Sigmoid colon (tissue), 4 donors: Measurements from ENCODE around the gene AMMECR1.

Source experiments
- CTCF ChIP-seq, 4 experiments: fragments of 450-650 bp in 3 of 4; fragments of 200-600 bp in 1 of 4; IDR thresholded peaks; one replicate each; pipeline ENCODE4 v1.5.1; 2016 to 2019; ENCODE audit warnings: antibody characterized with exemption in 4 of 4, mild to moderate bottlenecking in 3 of 4, moderate library complexity in 2 of 4
- POLR2A ChIP-seq, 2 donors: fragments of 450-650 bp; IDR thresholded peaks; one replicate each; pipeline ENCODE4 v1.6.1; 2016; ENCODE audit warnings: antibody characterized with exemption in 2 of 2, mild to moderate bottlenecking in 2 of 2, moderate library complexity in 2 of 2
- POLR2AphosphoS5 ChIP-seq, 4 donors: sonication (generic); formaldehyde crosslinking; IDR thresholded peaks; one replicate each; pipeline ENCODE4 v1.6.1; 2017; ENCODE audit warnings: antibody characterized with exemption in 4 of 4

GRCh38 chrX:110182865-110183264 lies 135.0 kb downstream of the AMMECR1 start:
- no peak for TF ChIP-seq CTCF (IDR thresholded peaks at IDR 0.05)
- no peak for TF ChIP-seq POLR2AphosphoS5 (IDR thresholded peaks at IDR 0.05)
- TF ChIP-seq POLR2A (IDR thresholded peaks at IDR 0.05), result no peak
